Epithelial cell of esophagus (primary cell): ENCODE measurements around the gene SCFD2.

ENCODE experiments used
- DNase-seq: peaks from one replicate; pipeline ENCODE4 v3.0.0; 2010; ENCODE audit warnings: low read depth
- H3K4me3 ChIP-seq: 2 replicates; pipeline ENCODE4 v1.5.1; 2011; ENCODE audit warnings: mild to moderate bottlenecking, low read length, control low read depth
- CTCF ChIP-seq: IDR thresholded peaks from 2 replicates; pipeline ENCODE4 v1.5.1; 2011; ENCODE audit warnings: low read depth, mild to moderate bottlenecking, low read length, control low read depth, inconsistent platforms; ENCODE audit not compliant: insufficient read depth; ENCODE audit errors: missing control alignments

Gene SCFD2

GRCh38 chr4:52956691-52957090, 409.2 kb downstream of the SCFD2 start:
- TF ChIP-seq CTCF, result no peak
- DNase-seq, result no peak
- no peak overlapping the region for H3K4me3 ChIP-seq

DNA sequence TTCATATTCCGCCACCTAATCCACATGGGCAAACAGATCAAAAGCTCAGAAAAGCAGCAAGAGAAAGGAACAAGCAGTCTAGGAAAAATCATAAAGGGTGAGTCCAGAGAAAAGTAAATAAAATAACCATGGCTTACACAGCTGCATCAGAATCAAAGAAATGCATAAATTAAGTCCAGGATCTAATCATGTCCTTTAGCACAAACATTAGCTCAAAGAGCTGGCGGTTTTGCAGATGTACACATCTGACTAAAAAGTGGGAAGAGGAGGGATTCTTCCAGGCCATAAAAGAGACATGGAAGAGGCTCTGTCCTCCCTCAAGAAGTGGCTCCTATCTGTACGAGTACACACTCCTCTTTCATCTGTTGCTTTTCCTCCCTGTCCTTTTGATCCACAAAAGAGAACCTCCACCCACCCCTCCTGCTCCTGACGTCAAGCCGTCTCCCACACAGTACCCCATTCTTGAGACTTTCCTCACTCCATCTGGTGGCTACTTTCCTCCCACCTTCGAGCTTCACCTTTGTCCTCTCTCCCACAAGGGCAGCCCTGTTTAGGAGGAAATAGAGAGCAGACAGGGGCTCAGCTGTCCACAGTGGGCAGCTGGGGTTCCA, 411.2 kb downstream of the SCFD2 start:
- no peak overlapping the region for H3K4me3 ChIP-seq
- no peak for TF ChIP-seq CTCF
- DNase-seq, result no peak

- no peak for TF ChIP-seq CTCF
- no peak for DNase-seq
- H3K4me3 ChIP-seq, result no peak overlapping the region
Measured at GRCh38 chr4:52952540-52952939, 413.3 kb downstream of the SCFD2 start.

DNA sequence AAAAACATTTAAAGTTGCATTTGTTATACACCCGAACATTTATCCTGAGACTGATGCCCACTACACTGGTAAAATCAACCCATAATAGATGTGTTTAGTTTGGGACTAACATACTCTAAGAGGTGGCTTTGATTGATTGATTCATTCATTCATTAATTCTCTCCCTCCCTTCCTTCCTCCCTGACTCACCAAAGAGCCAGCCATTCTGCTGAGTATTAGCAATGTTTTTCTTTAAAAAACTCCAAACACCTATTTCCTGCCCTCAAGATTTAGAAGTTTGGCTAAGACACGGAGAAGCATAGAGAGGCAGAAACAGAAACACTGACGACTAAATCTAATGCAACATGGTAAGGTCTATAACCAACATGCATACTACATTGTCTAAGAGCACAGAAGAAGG, 414.8 kb downstream of the SCFD2 start:
- H3K4me3 ChIP-seq, result no peak overlapping the region
- TF ChIP-seq CTCF, result no peak
- no peak for DNase-seq

- no peak for DNase-seq
- no peak overlapping the region for H3K4me3 ChIP-seq
- no peak for TF ChIP-seq CTCF
Measured at GRCh38 chr4:52950226-52950625, 415.6 kb downstream of the SCFD2 start.

DNA sequence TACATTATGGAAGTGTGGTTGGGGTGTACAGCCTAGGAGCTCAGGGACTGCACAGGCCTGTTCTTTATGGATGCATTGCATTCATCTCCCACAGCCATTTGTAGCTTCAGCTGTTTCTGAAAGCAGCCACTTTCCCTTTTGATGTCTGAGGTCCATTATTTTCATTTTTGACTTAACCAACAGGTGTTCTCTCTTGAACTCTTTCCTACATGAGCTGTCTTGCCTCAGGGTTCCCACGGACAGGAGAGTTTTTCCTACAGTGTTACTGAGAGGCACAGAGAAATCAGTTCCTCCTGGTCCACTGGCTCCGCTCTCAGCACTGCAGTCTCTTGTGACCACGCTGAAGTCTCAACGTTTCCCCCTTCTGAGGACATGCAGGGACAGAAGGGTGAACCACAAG, 416.5 kb downstream of the SCFD2 start:
- no peak for TF ChIP-seq CTCF
- no peak for DNase-seq

GRCh38 chr4:52948057-52948423, 417.8 kb downstream of the SCFD2 start:
- no peak for DNase-seq
- no peak overlapping the region for H3K4me3 ChIP-seq
- TF ChIP-seq CTCF, result no peak

More for the DNA sequence above, 416.5 kb downstream of the SCFD2 start:
- no peak overlapping the region for H3K4me3 ChIP-seq
